SH-SY5Y (cell line): Measurements from ENCODE around the gene FAM13A.

Experiments
- GATA2 ChIP-seq: IDR thresholded peaks from 2 replicates; pipeline ENCODE4 v1.6.1; 2011; ENCODE audit warnings: mild to moderate bottlenecking, low read depth, low read length
- GATA3 ChIP-seq: IDR thresholded peaks from 2 replicates; pipeline ENCODE4 v1.6.1; 2011; ENCODE audit warnings: low read depth, mild to moderate bottlenecking, low read length, moderate library complexity

GRCh38 chr4:88908521-88908920, 148.5 kb downstream of the FAM13A start:
- TF ChIP-seq GATA2: no peak
- TF ChIP-seq GATA3: no peak
